Measurements from ENCODE around the gene AGTRAP. TPM values are rescaled to one million over a fixed set of nuclear protein-coding genes. Genes with fewer than 3 reads are reported as not detected.

AGTRAP gene
- total RNA-seq, 6 experiments from 2014 or later = 31.4 to 41.4 (median 33.6) TPM

GRCh38 chr1:11770011-11770410, 34.1 kb downstream of the AGTRAP start:
- DNase-seq = no peak
- Mint-ChIP-seq H3K27ac (no peak overlapping the region), H3K9me3 (no peaks in the 10 kb centered on the region)

GRCh38 chr1:11771481-11772043, 35.6 kb downstream of the AGTRAP start:
- Mint-ChIP-seq H3K9me3 (no peaks in the 10 kb centered on the region), H3K27ac (no peak overlapping the region), H3K36me3 (ENCODE audit: low read depth) (no peaks in the 10 kb centered on the region), H3K4me3 (no peak overlapping the region), H3K4me1 (ENCODE audit: low read depth) (no peaks in the 10 kb centered on the region), H3K27me3 (ENCODE audit: insufficient read depth) (peaks cover 28% of the 10 kb centered on the region)
- no peak for TF ChIP-seq CTCF (IDR thresholded peaks at IDR 0.05)
- DNase-seq = no peak

More at GRCh38 chr1:11770011-11770410, 34.1 kb downstream of the AGTRAP start:
- Mint-ChIP-seq H3K4me1 (ENCODE audit: low read depth) (no peaks in the 10 kb centered on the region), H3K4me3 (no peak overlapping the region), H3K36me3 (ENCODE audit: low read depth) (no peaks in the 10 kb centered on the region), H3K27me3 (ENCODE audit: insufficient read depth) (peaks cover 23% of the 10 kb centered on the region)
- no peak for TF ChIP-seq CTCF (IDR thresholded peaks at IDR 0.05)

- DNase-seq = no peak
- Mint-ChIP-seq H3K27ac (no peak overlapping the region), H3K27me3 (ENCODE audit: insufficient read depth) (peaks cover 26% of the 10 kb centered on the region), H3K9me3 (no peaks in the 10 kb centered on the region), H3K4me3 (no peak overlapping the region), H3K4me1 (ENCODE audit: low read depth) (no peaks in the 10 kb centered on the region), H3K36me3 (ENCODE audit: low read depth) (no peaks in the 10 kb centered on the region)
- TF ChIP-seq CTCF (IDR thresholded peaks at IDR 0.05) = no peak
Measured at GRCh38 chr1:11772458-11772857, 36.5 kb downstream of the AGTRAP start.

GRCh38 chr1:11774753-11775152, 38.8 kb downstream of the AGTRAP start:
- DNase-seq = no peak
- peaks cover 17% of the 10 kb centered on the region for H3K27me3 Mint-ChIP-seq (ENCODE audit: insufficient read depth)
- no peaks in the 10 kb centered on the region for H3K9me3 Mint-ChIP-seq
- H3K27ac Mint-ChIP-seq = no peak overlapping the region
- no peaks in the 10 kb centered on the region for H3K36me3 Mint-ChIP-seq (ENCODE audit: low read depth)
- no peak overlapping the region for H3K4me3 Mint-ChIP-seq
- H3K4me1 Mint-ChIP-seq (ENCODE audit: low read depth) = no peaks in the 10 kb centered on the region
- no peak for TF ChIP-seq CTCF (IDR thresholded peaks at IDR 0.05)

- Mint-ChIP-seq H3K27me3 (ENCODE audit: insufficient read depth) (peaks cover 18% of the 10 kb centered on the region), H3K9me3 (no peaks in the 10 kb centered on the region), H3K4me3 (no peak overlapping the region), H3K36me3 (ENCODE audit: low read depth) (no peaks in the 10 kb centered on the region), H3K4me1 (ENCODE audit: low read depth) (no peaks in the 10 kb centered on the region), H3K27ac (no peak overlapping the region)
- DNase-seq = no peak
- no peak for TF ChIP-seq CTCF (IDR thresholded peaks at IDR 0.05)
Measured at GRCh38 chr1:11777658-11778322, 41.9 kb downstream of the AGTRAP start.
